GM18505 (cell line): ENCODE measurements around the gene CDH5.

Experiments
- ATAC-seq: cut with Tn5 transposase; IDR thresholded peaks from one replicate; pipeline ENCODE4 v1.9.1; 2021; ENCODE audit not compliant: unreplicated experiment
- POLR2A ChIP-seq: IDR thresholded peaks from 4 replicates; pipeline ENCODE4 v1.6.1; 2011; ENCODE audit warnings: borderline replicate concordance; ENCODE audit not compliant: insufficient read depth, insufficient read length; ENCODE audit errors: extremely low read depth

The CDH5 gene

DNA sequence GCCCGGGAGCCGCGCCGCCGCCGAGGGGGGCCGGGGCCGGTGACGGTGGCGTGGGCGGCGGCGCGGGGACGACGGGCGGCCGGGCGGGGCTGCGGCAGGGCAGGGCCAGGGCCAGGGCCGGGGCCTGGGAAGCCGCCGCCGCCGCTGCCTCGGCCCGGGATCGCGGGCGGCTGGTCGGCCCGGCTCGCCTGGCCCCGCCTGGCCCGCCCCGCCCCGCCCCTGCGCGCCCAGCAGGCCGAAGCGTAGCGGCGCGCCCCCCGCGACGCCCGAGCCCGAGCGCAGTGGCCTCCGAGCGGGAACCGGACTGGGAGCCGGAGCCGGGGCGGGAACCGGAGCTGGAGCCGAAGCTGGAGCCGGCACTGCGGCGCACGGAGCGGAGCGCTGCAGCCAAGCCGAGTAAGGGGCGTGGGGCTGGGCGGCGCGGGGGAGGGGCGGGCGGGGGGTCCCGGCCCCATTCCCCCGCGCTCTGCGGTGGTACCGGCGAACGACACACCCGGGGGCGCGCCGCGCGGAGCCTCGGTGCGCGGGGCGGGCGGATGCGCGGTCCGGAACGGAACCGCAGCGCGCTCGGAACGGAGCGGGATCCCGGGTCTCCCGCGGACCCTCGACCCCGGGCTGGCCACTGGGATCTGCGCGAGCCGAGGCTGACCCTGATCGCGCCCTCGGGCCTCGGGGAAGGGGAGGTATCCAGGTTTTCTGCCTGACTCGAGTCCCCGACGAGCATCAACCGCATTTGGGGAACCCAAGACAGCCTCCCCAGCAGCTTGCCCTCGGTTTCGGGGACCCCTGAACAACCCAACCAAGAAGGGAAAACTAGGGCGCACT is 60.8 kb downstream of the CDH5 start, which contains the start of gene BEAN1:
TSS of gene BEAN1 (plus strand) at position 260 of the 825 bp plus-strand sequence. CDS start 10,382 bp downstream, outside the sequence.
- no peak for ATAC-seq
- no peak for TF ChIP-seq POLR2A

- no peak for TF ChIP-seq POLR2A
- ATAC-seq: no peak
These were observed 61.6 kb downstream of the CDH5 start for GRCh38 chr16:66427871-66428681.

DNA sequence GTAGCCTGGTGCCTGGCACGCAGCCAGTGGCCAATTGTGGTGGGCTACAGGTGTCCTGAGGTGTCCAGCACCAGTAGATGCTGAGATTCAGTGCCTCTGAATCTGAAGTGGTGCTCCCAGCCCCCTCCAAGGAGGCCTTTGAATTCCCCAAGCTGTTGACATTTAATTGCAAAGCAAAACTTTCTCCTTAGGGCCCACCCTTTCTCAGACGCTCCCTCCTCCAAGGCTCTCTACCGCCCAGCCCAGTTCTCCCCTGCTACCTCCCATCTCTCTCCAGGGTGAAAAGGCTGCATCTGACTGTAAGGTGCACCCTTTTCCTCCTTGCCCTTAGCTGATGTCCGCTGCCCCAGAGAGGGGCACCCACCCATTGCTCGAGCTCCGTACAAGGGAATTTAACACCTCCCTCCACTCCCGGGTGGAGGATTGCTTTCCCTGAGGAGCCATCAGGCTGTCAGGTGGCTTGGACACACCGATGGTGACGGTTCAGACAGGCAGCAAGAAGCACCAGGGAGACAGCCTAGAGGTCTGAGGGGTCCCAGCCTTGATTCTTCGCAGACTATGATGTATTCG is 62.3 kb downstream of the CDH5 start:
- TF ChIP-seq POLR2A: no peak

DNA sequence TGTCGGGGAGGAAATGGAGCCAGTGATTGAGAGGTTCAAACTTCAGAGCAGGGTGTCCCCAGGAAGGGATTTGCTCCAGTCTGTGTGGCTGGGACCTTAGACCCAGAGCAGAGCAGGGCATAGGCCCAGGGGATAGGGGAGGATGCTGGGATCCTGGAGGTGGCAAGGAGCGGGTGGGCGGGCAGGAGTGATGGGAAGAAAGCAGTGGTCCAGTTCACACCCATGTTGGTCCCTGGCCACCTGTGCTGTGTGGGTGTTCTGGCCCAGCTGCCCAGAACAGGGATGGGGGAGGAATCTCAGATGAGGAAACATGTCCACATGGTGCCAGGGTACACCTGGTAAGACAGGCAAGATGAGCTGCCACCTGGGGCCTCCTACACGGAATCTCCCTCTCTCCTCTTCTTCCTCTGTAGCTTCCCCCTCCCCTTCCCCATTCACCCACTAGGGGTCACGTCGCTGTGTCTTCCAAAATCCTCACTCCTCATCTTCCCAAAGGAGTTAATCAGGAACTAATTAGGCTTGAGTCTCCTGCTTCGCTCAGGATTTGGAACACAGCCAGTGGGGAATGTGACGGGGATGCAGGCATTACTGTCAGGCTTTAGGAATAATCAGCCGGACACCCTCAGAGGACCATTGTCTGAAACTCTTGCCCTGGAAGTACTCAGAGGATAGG is 62.9 kb downstream of the CDH5 start:
- ATAC-seq: no peak

More for the DNA sequence above, 62.3 kb downstream of the CDH5 start:
- no peak for ATAC-seq

DNA sequence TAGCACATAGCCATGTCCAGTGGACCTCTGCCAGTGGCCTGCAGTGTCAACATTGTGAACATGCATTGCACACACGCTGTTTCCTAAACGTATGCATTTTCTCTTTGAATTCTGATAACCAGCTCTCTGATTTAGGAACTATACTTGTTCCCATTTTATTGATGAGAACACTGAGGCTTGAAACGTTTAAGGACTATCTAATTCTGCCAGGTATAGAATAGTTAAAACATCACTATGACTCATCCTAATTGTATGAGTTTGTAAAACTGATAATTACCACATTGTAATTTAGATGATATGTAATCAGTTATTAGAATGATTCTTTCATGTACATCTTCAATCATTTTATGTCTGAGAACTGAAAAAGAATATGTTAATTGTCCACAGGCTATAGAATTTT is 63.7 kb downstream of the CDH5 start:
- TF ChIP-seq POLR2A: no peak
- no peak for ATAC-seq

More for the DNA sequence above, 62.9 kb downstream of the CDH5 start:
- no peak for TF ChIP-seq POLR2A

DNA sequence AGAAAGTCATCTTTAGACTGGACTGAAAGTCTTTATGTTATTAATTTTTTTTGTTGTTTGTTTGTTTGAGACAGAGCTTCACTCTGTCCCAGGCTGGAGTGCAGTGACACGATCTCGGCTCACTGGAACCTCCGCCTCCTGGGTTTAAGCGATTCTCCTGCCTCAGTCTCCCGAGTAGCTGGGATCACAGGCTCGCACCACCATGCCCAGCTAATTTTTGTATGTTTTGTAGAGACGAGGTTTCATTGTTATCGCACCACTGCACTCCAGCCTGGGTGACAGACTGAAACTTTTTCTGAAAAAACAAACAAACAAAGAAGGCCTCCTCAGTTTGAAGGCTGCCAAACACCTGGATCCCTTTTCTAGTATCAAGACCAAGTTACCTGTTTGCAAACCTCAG is 65.3 kb downstream of the CDH5 start:
- no peak for TF ChIP-seq POLR2A
- no peak for ATAC-seq

- no peak for TF ChIP-seq POLR2A
- ATAC-seq: no peak
These were observed 65.9 kb downstream of the CDH5 start for GRCh38 chr16:66432429-66432828.

- no peak for TF ChIP-seq POLR2A
- ATAC-seq: no peak
These were observed 68.3 kb downstream of the CDH5 start for GRCh38 chr16:66434619-66435430.

DNA sequence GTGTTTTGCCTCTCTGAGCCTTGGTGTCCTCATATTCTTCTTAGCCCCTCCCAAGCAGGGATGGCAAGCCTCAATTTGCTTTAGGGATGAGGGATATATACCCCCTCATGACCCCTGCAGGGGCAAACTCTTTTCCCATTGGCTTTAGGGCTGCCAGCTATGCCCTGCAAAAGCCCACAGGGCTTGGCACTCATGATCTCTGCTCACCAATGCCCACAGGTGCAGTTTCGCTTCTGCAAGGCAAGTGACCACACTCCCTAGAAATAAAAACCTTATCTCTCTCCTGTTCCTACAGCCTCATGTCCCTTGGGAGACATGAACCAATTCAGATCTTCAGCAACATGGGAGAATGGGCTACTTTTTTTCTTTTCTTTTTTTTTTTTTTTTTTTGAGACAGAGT is 69.4 kb downstream of the CDH5 start:
- no peak for ATAC-seq
- no peak for TF ChIP-seq POLR2A

DNA sequence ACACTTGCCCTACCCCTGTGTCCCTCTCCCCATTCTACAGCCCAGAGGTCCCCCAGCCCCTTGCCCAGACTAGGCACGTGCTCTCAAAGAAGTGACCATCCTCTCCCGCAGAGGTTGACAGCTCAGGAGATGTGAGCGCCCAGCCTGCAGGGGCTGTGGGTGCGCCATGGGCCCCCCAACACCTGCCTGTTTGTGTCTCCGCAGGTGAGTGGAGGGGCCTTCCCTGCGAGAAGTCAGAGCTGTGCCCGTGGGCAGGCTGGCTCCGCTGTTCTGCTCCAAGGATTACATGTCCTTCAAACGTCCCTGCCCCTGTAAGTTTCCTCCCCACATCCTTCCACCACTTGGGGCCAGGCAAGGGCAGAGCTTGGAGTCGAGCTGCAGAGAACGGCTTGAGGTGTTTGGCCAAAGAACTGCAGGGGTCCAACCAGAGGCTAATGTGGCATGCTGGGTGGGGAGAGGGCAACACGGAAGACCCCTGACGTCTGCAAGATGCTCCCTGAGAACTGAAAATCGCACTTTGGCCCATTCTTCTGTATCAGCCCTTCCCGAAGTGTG is 71.0 kb downstream of the CDH5 start:
- no peak for TF ChIP-seq POLR2A
- no peak for ATAC-seq

GRCh38 chr16:66438536-66438935 is 72.0 kb downstream of the CDH5 start:
- no peak for ATAC-seq
- TF ChIP-seq POLR2A: no peak
